Transverse colon (tissue), 3 donors: Measurements from ENCODE around the gene PCNX1.

Experiments
- POLR2A ChIP-seq: fragments of 450-650 bp; IDR thresholded peaks from one replicate; pipeline ENCODE4 v1.6.1; 2016; ENCODE audit warnings: antibody characterized with exemption, mild to moderate bottlenecking, moderate library complexity
- POLR2AphosphoS5 ChIP-seq, 3 donors: sonication (generic); formaldehyde crosslinking; IDR thresholded peaks; one replicate each; pipeline ENCODE4 v1.6.1; 2016; ENCODE audit warnings: antibody characterized with exemption in 3 of 3

DNA sequence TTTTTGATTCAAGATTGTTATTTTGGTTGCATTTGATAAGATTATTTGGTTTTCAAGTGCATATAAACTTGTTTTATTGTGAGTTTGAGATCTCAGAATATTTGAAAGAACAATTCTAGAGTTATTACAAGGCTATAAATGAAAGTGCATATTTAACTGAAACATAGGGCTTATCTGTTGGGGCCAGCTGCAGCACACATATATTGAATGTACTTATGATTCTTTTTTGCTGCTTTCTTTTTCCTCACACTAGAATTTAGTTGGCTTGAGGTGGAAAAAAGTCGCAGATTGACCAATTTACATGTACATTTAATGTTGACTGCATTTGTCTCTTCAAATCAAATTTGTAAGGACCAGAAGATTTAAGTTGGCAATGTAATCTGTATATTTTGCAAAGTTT is 88.0 kb downstream of the PCNX1 start:
- TF ChIP-seq POLR2A, result no peak
- no peak for TF ChIP-seq POLR2AphosphoS5 (IDR thresholded peaks at IDR 0.05)
